ENCODE data around the gene GGA1.

Gene GGA1

GRCh38 chr22:37608477-37609239 is at the start of gene GGA1:
TSS of gene GGA1 (plus strand) at chr22:37608834. CDS start at chr22:37608861, 27 bp downstream.
- peak; percentile 99 for DNase-seq

- no peak for DNase-seq
Measured at GRCh38 chr22:37559521-37559900, 49.1 kb upstream of the GGA1 start.

GRCh38 chr22:37559901-37560607 is 48.6 kb upstream of the GGA1 start, which contains the start of gene CDC42EP1:
TSS of gene CDC42EP1 (plus strand) at chr22:37560480. CDS start at chr22:37566350, 5,870 bp downstream.
- DNase-seq = no peak

GRCh38 chr22:37560608-37561211 is 47.9 kb upstream of the GGA1 start:
- no peak for DNase-seq

- DNase-seq = peak; percentile 80
Measured at GRCh38 chr22:37561212-37562048, 47.2 kb upstream of the GGA1 start.

- DNase-seq = no peak
Measured at GRCh38 chr22:37562049-37562875, 46.4 kb upstream of the GGA1 start.

- peak; percentile 12 for DNase-seq
Measured at GRCh38 chr22:37563153-37564081, 45.2 kb upstream of the GGA1 start.

- DNase-seq = no peak
Measured at GRCh38 chr22:37564111-37564711, 44.4 kb upstream of the GGA1 start.

- no peak for DNase-seq
Measured at GRCh38 chr22:37565830-37566229, 42.8 kb upstream of the GGA1 start.

GRCh38 chr22:37566329-37566837 is 42.3 kb upstream of the GGA1 start:
- peak; percentile 6 for DNase-seq

- DNase-seq = peak; percentile 67
Measured at GRCh38 chr22:37566903-37567798, 41.5 kb upstream of the GGA1 start.

- no peak for DNase-seq
Measured at GRCh38 chr22:37568012-37568411, 40.6 kb upstream of the GGA1 start.

GRCh38 chr22:37568448-37569008 is 40.1 kb upstream of the GGA1 start:
- no peak for DNase-seq

- DNase-seq = no peak
Measured at GRCh38 chr22:37569009-37569920, 39.4 kb upstream of the GGA1 start.

GRCh38 chr22:37569921-37570660 is 38.5 kb upstream of the GGA1 start:
- no peak for DNase-seq

- DNase-seq = no peak
Measured at GRCh38 chr22:37570661-37570976, 38.0 kb upstream of the GGA1 start.
